Fibroblast of lung (primary cell): ENCODE results near the gene ZNF445. TPM values are rescaled to one million over a fixed set of nuclear protein-coding genes. Genes with fewer than 3 reads are reported as not detected.
"Not testable (repeated sequence)": the region's sequence is repeated elsewhere in the genome, so short reads cannot be mapped to it uniquely, and the experiment has no call there.

ENCODE experiments used
- DNase-seq, 2 donors: peaks; one replicate each; pipeline versions ENCODE4 v3.0.0 to v3.0.0-alpha.2; 2010; ENCODE audit warnings: low read depth in 2 of 2
- H2AFZ ChIP-seq: 2 replicates; pipeline ENCODE4 v1.5.1; 2012; ENCODE audit warnings: low read length, control low read depth, inconsistent platforms
- H3K27ac ChIP-seq: 2 replicates; pipeline ENCODE4 v1.5.1; 2011; ENCODE audit warnings: low read length, control low read depth; ENCODE audit not compliant: insufficient read depth
- H3K27me3 ChIP-seq: 2 replicates; pipeline ENCODE4 v1.5.1; 2011; ENCODE audit warnings: mild to moderate bottlenecking, low read length; ENCODE audit not compliant: control insufficient read depth, insufficient read depth
- H3K36me3 ChIP-seq: 2 replicates; pipeline ENCODE4 v1.5.1; 2011; ENCODE audit warnings: low read length; ENCODE audit not compliant: control insufficient read depth, insufficient read depth
- H3K4me1 ChIP-seq: 2 replicates; pipeline ENCODE4 v1.5.1; 2011; ENCODE audit warnings: low read length; ENCODE audit not compliant: control insufficient read depth, insufficient read depth; ENCODE audit errors: extremely low read depth
- H3K4me2 ChIP-seq: 2 replicates; pipeline ENCODE4 v1.5.1; 2011; ENCODE audit warnings: low read length, control low read depth; ENCODE audit not compliant: insufficient read depth; ENCODE audit errors: extremely low read depth
- H3K4me3 ChIP-seq, 4 experiments: fragments of 200-600 bp in 1 of 4; sonication (generic) in 1 of 4; replicated peaks in 1 of 4; 2 replicates each; pipeline ENCODE4 v1.5.1; 2011 to 2016; ENCODE audit warnings: low read length in 4 of 4, low read depth in 3 of 4, mild to moderate bottlenecking in 3 of 4, control low read depth in 2 of 4, inconsistent platforms in 1 of 4, mixed read lengths in 1 of 4; ENCODE audit not compliant: insufficient read depth in 1 of 4; ENCODE audit errors: control extremely low read depth in 1 of 4
- H3K79me2 ChIP-seq: 2 replicates; pipeline ENCODE4 v1.5.1; 2012; ENCODE audit warnings: mild to moderate bottlenecking, low read length, inconsistent platforms; ENCODE audit not compliant: control insufficient read depth, insufficient read depth
- H3K9ac ChIP-seq: 2 replicates; pipeline ENCODE4 v1.5.1; 2011; ENCODE audit warnings: mild to moderate bottlenecking, low read length, control low read depth; ENCODE audit not compliant: insufficient read depth
- H3K9me3 ChIP-seq: 2 replicates; pipeline ENCODE4 v1.5.1; 2012; ENCODE audit warnings: low read depth, low read length; ENCODE audit not compliant: control insufficient read depth, insufficient read depth
- H4K20me1 ChIP-seq: 2 replicates; pipeline ENCODE4 v1.5.1; 2011; ENCODE audit warnings: low read length; ENCODE audit not compliant: control insufficient read depth, insufficient read depth; ENCODE audit errors: extremely low read depth
- EZH2 ChIP-seq: IDR thresholded peaks from 2 replicates; pipeline ENCODE4 v1.5.1; 2012; ENCODE audit warnings: low read length, control low read depth, mild to moderate bottlenecking; ENCODE audit errors: missing control alignments
- polyA plus RNA-seq, 2 donors: library from polyadenylated mRNA; depleted of rRNA in 1 of 2; stranded (reverse) in 1 of 2; unstranded in 1 of 2; fragments of >200 nt; gene quantifications; 2 replicates each; pipeline ENCODE4 v1.2.1, GENCODE V29; 2011 to 2012; ENCODE audit warnings: missing spikeins in 1 of 2
- total RNA-seq: library from RNA; depleted of rRNA; stranded (reverse); fragments of >200 nt; gene quantifications from 2 replicates; pipeline ENCODE4 v1.2.1, GENCODE V29; 2014
- TF ChIP-seq, protein P1 (sequence below), 2 donors: IDR thresholded peaks in 1 of 2; conservative IDR thresholded peaks in 1 of 2; 1 replicate in 1 of 2; 2 replicates in 1 of 2; pipeline ENCODE4 v1.5.1; 2011 to 2012; ENCODE audit warnings: low read length in 2 of 2, control low read depth in 1 of 2, inconsistent platforms in 1 of 2, low read depth in 1 of 2, mild to moderate bottlenecking in 1 of 2

ZNF445 gene
- total and polyA plus RNA-seq, 2 donors (not counting 1 experiment from before 2014, with no cell fraction given) = 4.5 to 9.1 TPM

DNA sequence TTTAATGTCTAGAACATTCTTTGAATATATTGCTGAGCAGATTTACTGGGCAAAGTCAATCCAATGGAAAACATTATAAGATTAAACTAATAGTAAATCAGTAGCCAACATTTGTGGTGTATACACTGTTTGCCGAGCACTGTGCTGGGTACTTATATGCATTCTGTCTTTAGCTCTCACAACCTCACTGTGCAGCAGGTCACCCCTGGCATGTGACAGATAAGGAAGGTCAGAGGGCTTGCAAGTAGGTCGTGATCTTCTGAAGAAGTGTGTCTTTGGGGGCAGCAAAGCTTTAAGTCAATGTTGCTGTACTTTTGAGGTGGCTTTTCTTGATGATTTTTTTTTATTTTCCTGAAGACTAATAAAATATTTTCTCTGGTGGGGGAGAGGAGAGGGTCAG is 76.7 kb downstream of the ZNF445 start:
- H3K9me3 ChIP-seq = no peaks in the 10 kb centered on the region
- H3K27ac ChIP-seq = no peak overlapping the region
- H3K9ac ChIP-seq = no peak overlapping the region
- no peaks in the 10 kb centered on the region for H3K79me2 ChIP-seq
- TF ChIP-seq, protein P1, sequence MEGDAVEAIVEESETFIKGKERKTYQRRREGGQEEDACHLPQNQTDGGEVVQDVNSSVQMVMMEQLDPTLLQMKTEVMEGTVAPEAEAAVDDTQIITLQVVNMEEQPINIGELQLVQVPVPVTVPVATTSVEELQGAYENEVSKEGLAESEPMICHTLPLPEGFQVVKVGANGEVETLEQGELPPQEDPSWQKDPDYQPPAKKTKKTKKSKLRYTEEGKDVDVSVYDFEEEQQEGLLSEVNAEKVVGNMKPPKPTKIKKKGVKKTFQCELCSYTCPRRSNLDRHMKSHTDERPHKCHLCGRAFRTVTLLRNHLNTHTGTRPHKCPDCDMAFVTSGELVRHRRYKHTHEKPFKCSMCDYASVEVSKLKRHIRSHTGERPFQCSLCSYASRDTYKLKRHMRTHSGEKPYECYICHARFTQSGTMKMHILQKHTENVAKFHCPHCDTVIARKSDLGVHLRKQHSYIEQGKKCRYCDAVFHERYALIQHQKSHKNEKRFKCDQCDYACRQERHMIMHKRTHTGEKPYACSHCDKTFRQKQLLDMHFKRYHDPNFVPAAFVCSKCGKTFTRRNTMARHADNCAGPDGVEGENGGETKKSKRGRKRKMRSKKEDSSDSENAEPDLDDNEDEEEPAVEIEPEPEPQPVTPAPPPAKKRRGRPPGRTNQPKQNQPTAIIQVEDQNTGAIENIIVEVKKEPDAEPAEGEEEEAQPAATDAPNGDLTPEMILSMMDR (conservative IDR thresholded peaks at IDR 0.05 in 1 of 2, IDR thresholded peaks at IDR 0.05 in 1 of 2; ENCODE audit: low read depth in 1 of 2, low read length in 2 of 2) = no peak
- no peak for TF ChIP-seq EZH2
- H3K4me3 ChIP-seq = no peak overlapping the region
- DNase-seq = no peak
- no peaks in the 10 kb centered on the region for H3K27me3 ChIP-seq
- H3K4me2 ChIP-seq = no peak overlapping the region
- H3K36me3 ChIP-seq = no peaks in the 10 kb centered on the region
- no peaks in the 10 kb centered on the region for H3K4me1 ChIP-seq
- H2AFZ ChIP-seq = no peak overlapping the region
- no peaks in the 10 kb centered on the region for H4K20me1 ChIP-seq

DNA sequence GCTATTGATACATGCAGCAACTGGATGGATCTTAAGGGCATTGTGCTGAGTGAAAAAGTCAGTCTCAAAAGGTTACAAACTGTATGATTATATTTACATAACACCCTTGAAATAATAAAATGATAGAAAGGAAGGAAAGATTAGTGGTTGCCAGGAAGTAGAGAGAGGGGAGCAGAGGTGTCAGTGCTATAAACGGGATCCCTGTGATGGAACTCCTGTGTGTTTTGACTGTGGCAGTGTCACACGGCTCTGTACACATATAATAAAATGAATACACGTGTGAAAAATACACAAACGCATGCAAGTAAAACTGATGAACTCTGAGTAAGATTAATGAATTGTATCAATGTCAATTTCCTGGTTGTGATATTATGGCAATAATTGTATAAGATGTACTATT is 78.6 kb downstream of the ZNF445 start:
- no peak overlapping the region for H3K27ac ChIP-seq
- TF ChIP-seq EZH2 = no peak
- TF ChIP-seq, protein P1 (conservative IDR thresholded peaks at IDR 0.05 in 1 of 2, IDR thresholded peaks at IDR 0.05 in 1 of 2; ENCODE audit: low read depth in 1 of 2, low read length in 2 of 2) = no peak
- H3K36me3 ChIP-seq = no peaks in the 10 kb centered on the region
- no peak overlapping the region for H3K4me3 ChIP-seq
- H3K9ac ChIP-seq = no peak overlapping the region
- no peak for DNase-seq
- no peaks in the 10 kb centered on the region for H3K27me3 ChIP-seq
- no peaks in the 10 kb centered on the region for H3K9me3 ChIP-seq
- no peaks in the 10 kb centered on the region for H3K79me2 ChIP-seq
- no peak overlapping the region for H3K4me2 ChIP-seq
- no peaks in the 10 kb centered on the region for H3K4me1 ChIP-seq
- no peaks in the 10 kb centered on the region for H4K20me1 ChIP-seq
- no peak overlapping the region for H2AFZ ChIP-seq

DNA sequence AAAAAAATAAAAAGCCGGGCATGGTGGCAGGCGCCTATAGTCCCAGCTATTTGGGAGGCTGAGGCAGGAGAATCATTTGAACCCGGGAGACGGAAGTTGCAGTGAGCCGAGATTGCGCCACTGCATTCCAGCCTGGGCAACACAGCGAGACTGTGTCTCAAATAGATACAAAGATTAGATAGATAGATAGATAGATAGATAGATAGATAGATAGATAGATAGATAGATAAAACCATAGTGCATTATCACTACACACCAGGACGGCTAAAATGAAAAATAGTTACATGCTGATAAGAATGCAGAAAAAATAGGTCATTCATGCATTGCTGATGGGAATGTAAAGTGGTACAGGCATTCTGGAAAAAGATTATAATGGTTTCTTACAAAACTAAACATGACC is 79.2 kb downstream of the ZNF445 start:
- H3K4me2 ChIP-seq, H3K27me3 ChIP-seq, H3K79me2 ChIP-seq, H3K4me3 ChIP-seq, H3K27ac ChIP-seq, H4K20me1 ChIP-seq, DNase-seq, H3K9ac ChIP-seq, H2AFZ ChIP-seq, H3K36me3 ChIP-seq, H3K4me1 ChIP-seq, H3K9me3 ChIP-seq: not testable (repeated sequence)
